ENCODE measurements around the gene IMPDH1.

DNA sequence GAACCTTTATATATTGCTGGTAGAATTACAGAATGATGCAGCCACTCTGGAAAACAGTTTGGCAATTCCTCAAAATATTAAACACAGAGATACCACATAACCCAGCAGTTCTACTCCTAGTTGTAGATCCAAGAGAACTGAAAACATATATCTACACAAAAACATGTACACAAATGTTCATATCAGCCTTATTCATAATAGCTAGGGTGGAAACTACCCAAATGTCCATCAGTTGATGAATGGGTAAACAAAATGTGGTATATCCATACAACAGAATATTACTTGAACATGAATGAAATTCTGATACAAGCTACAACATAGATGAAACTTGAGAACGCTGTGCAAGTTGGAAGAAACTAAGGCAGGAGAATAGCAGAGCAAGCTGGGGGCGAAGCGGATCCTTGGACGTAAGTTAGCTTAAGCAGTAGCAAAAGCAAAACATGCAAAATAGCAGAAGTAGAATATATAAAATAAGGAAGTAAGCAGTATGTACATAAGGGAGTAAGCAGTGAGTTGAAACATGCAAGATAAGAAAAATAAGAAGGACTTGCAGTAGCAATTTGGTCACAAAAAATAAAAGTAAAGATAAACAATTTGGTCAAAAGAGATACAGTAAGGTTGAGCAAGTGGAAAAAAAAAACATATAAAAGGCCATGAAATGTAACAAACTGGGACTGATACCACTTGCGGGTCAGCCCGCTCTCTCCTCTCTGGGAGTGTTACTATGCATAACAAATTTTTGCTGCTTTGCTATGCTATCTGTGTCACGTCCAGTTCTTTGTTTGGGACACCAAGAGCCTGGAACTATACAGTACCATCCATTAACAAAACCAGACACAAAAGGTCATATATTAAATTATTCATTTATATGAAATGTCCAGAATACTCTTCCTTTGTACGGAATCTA lies 27.9 kb upstream of the IMPDH1 start:
- TF ChIP-seq, protein P1, sequence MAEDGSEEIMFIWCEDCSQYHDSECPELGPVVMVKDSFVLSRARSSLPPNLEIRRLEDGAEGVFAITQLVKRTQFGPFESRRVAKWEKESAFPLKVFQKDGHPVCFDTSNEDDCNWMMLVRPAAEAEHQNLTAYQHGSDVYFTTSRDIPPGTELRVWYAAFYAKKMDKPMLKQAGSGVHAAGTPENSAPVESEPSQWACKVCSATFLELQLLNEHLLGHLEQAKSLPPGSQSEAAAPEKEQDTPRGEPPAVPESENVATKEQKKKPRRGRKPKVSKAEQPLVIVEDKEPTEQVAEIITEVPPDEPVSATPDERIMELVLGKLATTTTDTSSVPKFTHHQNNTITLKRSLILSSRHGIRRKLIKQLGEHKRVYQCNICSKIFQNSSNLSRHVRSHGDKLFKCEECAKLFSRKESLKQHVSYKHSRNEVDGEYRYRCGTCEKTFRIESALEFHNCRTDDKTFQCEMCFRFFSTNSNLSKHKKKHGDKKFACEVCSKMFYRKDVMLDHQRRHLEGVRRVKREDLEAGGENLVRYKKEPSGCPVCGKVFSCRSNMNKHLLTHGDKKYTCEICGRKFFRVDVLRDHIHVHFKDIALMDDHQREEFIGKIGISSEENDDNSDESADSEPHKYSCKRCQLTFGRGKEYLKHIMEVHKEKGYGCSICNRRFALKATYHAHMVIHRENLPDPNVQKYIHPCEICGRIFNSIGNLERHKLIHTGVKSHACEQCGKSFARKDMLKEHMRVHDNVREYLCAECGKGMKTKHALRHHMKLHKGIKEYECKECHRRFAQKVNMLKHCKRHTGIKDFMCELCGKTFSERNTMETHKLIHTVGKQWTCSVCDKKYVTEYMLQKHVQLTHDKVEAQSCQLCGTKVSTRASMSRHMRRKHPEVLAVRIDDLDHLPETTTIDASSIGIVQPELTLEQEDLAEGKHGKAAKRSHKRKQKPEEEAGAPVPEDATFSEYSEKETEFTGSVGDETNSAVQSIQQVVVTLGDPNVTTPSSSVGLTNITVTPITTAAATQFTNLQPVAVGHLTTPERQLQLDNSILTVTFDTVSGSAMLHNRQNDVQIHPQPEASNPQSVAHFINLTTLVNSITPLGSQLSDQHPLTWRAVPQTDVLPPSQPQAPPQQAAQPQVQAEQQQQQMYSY (CRISPR knock-in tag; IDR thresholded peaks at IDR 0.05) = no peak
- TF ChIP-seq, protein P2, sequence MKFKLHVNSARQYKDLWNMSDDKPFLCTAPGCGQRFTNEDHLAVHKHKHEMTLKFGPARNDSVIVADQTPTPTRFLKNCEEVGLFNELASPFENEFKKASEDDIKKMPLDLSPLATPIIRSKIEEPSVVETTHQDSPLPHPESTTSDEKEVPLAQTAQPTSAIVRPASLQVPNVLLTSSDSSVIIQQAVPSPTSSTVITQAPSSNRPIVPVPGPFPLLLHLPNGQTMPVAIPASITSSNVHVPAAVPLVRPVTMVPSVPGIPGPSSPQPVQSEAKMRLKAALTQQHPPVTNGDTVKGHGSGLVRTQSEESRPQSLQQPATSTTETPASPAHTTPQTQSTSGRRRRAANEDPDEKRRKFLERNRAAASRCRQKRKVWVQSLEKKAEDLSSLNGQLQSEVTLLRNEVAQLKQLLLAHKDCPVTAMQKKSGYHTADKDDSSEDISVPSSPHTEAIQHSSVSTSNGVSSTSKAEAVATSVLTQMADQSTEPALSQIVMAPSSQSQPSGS (IDR thresholded peaks at IDR 0.05; ENCODE audit: low read length) = no peak
- TF ChIP-seq, protein P3, sequence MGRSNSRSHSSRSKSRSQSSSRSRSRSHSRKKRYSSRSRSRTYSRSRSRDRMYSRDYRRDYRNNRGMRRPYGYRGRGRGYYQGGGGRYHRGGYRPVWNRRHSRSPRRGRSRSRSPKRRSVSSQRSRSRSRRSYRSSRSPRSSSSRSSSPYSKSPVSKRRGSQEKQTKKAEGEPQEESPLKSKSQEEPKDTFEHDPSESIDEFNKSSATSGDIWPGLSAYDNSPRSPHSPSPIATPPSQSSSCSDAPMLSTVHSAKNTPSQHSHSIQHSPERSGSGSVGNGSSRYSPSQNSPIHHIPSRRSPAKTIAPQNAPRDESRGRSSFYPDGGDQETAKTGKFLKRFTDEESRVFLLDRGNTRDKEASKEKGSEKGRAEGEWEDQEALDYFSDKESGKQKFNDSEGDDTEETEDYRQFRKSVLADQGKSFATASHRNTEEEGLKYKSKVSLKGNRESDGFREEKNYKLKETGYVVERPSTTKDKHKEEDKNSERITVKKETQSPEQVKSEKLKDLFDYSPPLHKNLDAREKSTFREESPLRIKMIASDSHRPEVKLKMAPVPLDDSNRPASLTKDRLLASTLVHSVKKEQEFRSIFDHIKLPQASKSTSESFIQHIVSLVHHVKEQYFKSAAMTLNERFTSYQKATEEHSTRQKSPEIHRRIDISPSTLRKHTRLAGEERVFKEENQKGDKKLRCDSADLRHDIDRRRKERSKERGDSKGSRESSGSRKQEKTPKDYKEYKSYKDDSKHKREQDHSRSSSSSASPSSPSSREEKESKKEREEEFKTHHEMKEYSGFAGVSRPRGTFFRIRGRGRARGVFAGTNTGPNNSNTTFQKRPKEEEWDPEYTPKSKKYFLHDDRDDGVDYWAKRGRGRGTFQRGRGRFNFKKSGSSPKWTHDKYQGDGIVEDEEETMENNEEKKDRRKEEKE (IDR thresholded peaks at IDR 0.05) = no peak
- TF ChIP-seq, protein P4, sequence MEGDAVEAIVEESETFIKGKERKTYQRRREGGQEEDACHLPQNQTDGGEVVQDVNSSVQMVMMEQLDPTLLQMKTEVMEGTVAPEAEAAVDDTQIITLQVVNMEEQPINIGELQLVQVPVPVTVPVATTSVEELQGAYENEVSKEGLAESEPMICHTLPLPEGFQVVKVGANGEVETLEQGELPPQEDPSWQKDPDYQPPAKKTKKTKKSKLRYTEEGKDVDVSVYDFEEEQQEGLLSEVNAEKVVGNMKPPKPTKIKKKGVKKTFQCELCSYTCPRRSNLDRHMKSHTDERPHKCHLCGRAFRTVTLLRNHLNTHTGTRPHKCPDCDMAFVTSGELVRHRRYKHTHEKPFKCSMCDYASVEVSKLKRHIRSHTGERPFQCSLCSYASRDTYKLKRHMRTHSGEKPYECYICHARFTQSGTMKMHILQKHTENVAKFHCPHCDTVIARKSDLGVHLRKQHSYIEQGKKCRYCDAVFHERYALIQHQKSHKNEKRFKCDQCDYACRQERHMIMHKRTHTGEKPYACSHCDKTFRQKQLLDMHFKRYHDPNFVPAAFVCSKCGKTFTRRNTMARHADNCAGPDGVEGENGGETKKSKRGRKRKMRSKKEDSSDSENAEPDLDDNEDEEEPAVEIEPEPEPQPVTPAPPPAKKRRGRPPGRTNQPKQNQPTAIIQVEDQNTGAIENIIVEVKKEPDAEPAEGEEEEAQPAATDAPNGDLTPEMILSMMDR (IDR thresholded peaks at IDR 0.05 in 2 of 3, conservative IDR thresholded peaks at IDR 0.05 in 1 of 3; ENCODE audit: control insufficient read depth in 2 of 3, extremely low read depth in 1 of 3, insufficient read depth in 1 of 3, low read depth in 3 of 3, low read length in 3 of 3) = no peak
- no peak for TF ChIP-seq SREBF1 (IDR thresholded peaks at IDR 0.05; ENCODE audit: low read length)
- TF ChIP-seq, protein P5, sequence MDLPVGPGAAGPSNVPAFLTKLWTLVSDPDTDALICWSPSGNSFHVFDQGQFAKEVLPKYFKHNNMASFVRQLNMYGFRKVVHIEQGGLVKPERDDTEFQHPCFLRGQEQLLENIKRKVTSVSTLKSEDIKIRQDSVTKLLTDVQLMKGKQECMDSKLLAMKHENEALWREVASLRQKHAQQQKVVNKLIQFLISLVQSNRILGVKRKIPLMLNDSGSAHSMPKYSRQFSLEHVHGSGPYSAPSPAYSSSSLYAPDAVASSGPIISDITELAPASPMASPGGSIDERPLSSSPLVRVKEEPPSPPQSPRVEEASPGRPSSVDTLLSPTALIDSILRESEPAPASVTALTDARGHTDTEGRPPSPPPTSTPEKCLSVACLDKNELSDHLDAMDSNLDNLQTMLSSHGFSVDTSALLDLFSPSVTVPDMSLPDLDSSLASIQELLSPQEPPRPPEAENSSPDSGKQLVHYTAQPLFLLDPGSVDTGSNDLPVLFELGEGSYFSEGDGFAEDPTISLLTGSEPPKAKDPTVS (IDR thresholded peaks at IDR 0.05; ENCODE audit: low read depth, low read length) = no peak
- TF ChIP-seq POLR2A (IDR thresholded peaks at IDR 0.05; ENCODE audit: low read depth, low read length) = no peak
- TF ChIP-seq, protein P6, sequence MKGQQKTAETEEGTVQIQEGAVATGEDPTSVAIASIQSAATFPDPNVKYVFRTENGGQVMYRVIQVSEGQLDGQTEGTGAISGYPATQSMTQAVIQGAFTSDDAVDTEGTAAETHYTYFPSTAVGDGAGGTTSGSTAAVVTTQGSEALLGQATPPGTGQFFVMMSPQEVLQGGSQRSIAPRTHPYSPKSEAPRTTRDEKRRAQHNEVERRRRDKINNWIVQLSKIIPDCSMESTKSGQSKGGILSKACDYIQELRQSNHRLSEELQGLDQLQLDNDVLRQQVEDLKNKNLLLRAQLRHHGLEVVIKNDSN (IDR thresholded peaks at IDR 0.05; ENCODE audit: borderline replicate concordance, extremely low read length, insufficient read depth, low read depth, low read length) = no peak
- TF ChIP-seq MYB (IDR thresholded peaks at IDR 0.05; ENCODE audit: borderline replicate concordance, low read depth, low read length) = no peak
- TF ChIP-seq GABPA (IDR thresholded peaks at IDR 0.05; ENCODE audit: low read depth) = no peak
- no peak for TF ChIP-seq SREBF2 (IDR thresholded peaks at IDR 0.05; ENCODE audit: low read length)
- TF ChIP-seq CHD4 (IDR thresholded peaks at IDR 0.05) = no peak
- TF ChIP-seq SP1 (IDR thresholded peaks at IDR 0.05; ENCODE audit: low read depth, low read length) = no peak
- TF ChIP-seq TARDBP (IDR thresholded peaks at IDR 0.05; ENCODE audit: borderline replicate concordance) = no peak

All from GM12878 (cell line).